Epidermal melanocyte (primary cell): Measurements from ENCODE around the gene RELB.

Experiments used
- DNase-seq: peaks from one replicate; pipeline ENCODE4 v3.0.0; 2011; ENCODE audit warnings: low spot score; ENCODE audit not compliant: insufficient read length

RELB gene

GRCh38 chr19:45020071-45020470 is 18.8 kb downstream of the RELB start:
- DNase-seq = no peak

GRCh38 chr19:45021971-45022370 is 20.7 kb downstream of the RELB start:
- DNase-seq = no peak

- no peak for DNase-seq
Observed at GRCh38 chr19:45023048-45023447, 21.8 kb downstream of the RELB start.

- DNase-seq = no peak
Observed at GRCh38 chr19:45025264-45025663, 24.0 kb downstream of the RELB start.

GRCh38 chr19:45027371-45027770 is 26.1 kb downstream of the RELB start:
- no peak for DNase-seq

GRCh38 chr19:45030825-45031224 is 29.6 kb downstream of the RELB start:
- DNase-seq = no peak

GRCh38 chr19:45032421-45032820 is 31.2 kb downstream of the RELB start:
- no peak for DNase-seq

GRCh38 chr19:45035755-45036154 is 34.5 kb downstream of the RELB start:
- no peak for DNase-seq

- DNase-seq = no peak
Observed at GRCh38 chr19:45037393-45038169, 36.3 kb downstream of the RELB start.

- peak; percentile 80 for DNase-seq
Observed at GRCh38 chr19:45038931-45039893, 37.9 kb downstream of the RELB start, which contains the start of gene CLASRP. CLASRP (plus strand) TSS chr19:45039045; CDS start chr19:45040213, 1,168 bp downstream.

GRCh38 chr19:45040059-45040771 is 39.0 kb downstream of the RELB start:
- no peak for DNase-seq

GRCh38 chr19:45041125-45041524 is 39.9 kb downstream of the RELB start:
- DNase-seq = no peak

GRCh38 chr19:45045671-45046353 is 44.5 kb downstream of the RELB start:
- no peak for DNase-seq

GRCh38 chr19:45046355-45046754 is 45.1 kb downstream of the RELB start:
- DNase-seq = no peak

- DNase-seq = no peak
Observed at GRCh38 chr19:45047188-45047797, 46.0 kb downstream of the RELB start.

- no peak for DNase-seq
Observed at GRCh38 chr19:45049073-45049736, 47.9 kb downstream of the RELB start.

GRCh38 chr19:45050036-45050435 is 48.8 kb downstream of the RELB start:
- DNase-seq = no peak

- DNase-seq = no peak
Observed at GRCh38 chr19:45051929-45052579, 50.8 kb downstream of the RELB start.

GRCh38 chr19:45056831-45057230 is 55.6 kb downstream of the RELB start:
- no peak for DNase-seq

GRCh38 chr19:45057444-45057843 is 56.2 kb downstream of the RELB start:
- DNase-seq = no peak
